ENCODE data around the gene PCDH9.
"Not testable (repeated sequence)": the region's sequence is repeated elsewhere in the genome, so short reads cannot be mapped to it uniquely, and the experiment has no call there.

Gene PCDH9

GRCh38 chr13:66760678-66761077, 469.5 kb downstream of the PCDH9 start:
- H3K4me3 Mint-ChIP-seq; H3K27me3 Mint-ChIP-seq; H3K36me3 Mint-ChIP-seq (ENCODE audit: low read depth); H3K4me1 Mint-ChIP-seq (ENCODE audit: low read depth); H3K27ac Mint-ChIP-seq; intact Hi-C loops (cut with micrococcal nuclease): not testable (repeated sequence)
- H3K9me3 Mint-ChIP-seq, result peaks cover 36% of the 10 kb centered on the region

- intact Hi-C loops (cut with micrococcal nuclease), result no loop called here
- no peaks in the 10 kb centered on the region for H3K27me3 Mint-ChIP-seq
- no peak overlapping the region for H3K27ac Mint-ChIP-seq
- H3K4me3 Mint-ChIP-seq, result no peak overlapping the region
- H3K4me1 Mint-ChIP-seq (ENCODE audit: low read depth), result no peaks in the 10 kb centered on the region
- H3K9me3 Mint-ChIP-seq, result peaks cover 36% of the 10 kb centered on the region
- H3K36me3 Mint-ChIP-seq (ENCODE audit: low read depth), result no peaks in the 10 kb centered on the region
Measured at GRCh38 chr13:66759919-66760318, 470.2 kb downstream of the PCDH9 start.

DNA sequence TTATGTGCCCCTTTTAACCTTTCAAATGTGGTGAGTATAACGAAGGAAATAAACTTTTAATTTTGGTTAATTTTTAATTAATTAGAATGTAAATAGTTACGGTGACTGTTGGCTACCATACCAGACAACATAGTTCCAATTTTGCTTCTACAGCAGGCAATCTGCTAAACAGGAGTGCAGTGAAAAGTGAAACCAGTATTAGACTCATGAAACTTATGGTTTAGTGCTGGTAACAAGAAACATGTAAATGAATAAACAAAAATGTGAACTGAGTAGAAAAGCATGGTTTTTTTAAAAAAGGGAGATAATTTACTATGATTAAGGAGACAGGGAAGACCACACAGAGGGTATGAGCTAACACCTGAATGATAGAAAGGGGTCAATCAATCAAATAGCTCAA, 478.4 kb downstream of the PCDH9 start:
- H3K36me3 Mint-ChIP-seq (ENCODE audit: low read depth), result no peaks in the 10 kb centered on the region
- intact Hi-C loops (cut with micrococcal nuclease), result no loop called here
- H3K9me3 Mint-ChIP-seq, result peaks cover 6% of the 10 kb centered on the region
- no peaks in the 10 kb centered on the region for H3K27me3 Mint-ChIP-seq
- H3K4me3 Mint-ChIP-seq, result no peak overlapping the region
- H3K4me1 Mint-ChIP-seq (ENCODE audit: low read depth), result no peaks in the 10 kb centered on the region
- no peak overlapping the region for H3K27ac Mint-ChIP-seq

- Mint-ChIP-seq H3K4me3 (no peak overlapping the region), H3K36me3 (ENCODE audit: low read depth) (no peaks in the 10 kb centered on the region), H3K27ac (no peak overlapping the region), H3K9me3 (peaks cover 6% of the 10 kb centered on the region), H3K27me3 (no peaks in the 10 kb centered on the region), H3K4me1 (ENCODE audit: low read depth) (no peaks in the 10 kb centered on the region)
- intact Hi-C loops (cut with micrococcal nuclease), result no loop called here
Measured at GRCh38 chr13:66748712-66749111, 481.4 kb downstream of the PCDH9 start.

GRCh38 chr13:66745307-66745706, 484.8 kb downstream of the PCDH9 start:
- no peak overlapping the region for H3K27ac Mint-ChIP-seq
- H3K9me3 Mint-ChIP-seq, result peaks cover 6% of the 10 kb centered on the region
- no peaks in the 10 kb centered on the region for H3K36me3 Mint-ChIP-seq (ENCODE audit: low read depth)
- intact Hi-C loops (cut with micrococcal nuclease), result no loop called here
- H3K27me3 Mint-ChIP-seq, result no peaks in the 10 kb centered on the region
- no peak overlapping the region for H3K4me3 Mint-ChIP-seq
- no peaks in the 10 kb centered on the region for H3K4me1 Mint-ChIP-seq (ENCODE audit: low read depth)

DNA sequence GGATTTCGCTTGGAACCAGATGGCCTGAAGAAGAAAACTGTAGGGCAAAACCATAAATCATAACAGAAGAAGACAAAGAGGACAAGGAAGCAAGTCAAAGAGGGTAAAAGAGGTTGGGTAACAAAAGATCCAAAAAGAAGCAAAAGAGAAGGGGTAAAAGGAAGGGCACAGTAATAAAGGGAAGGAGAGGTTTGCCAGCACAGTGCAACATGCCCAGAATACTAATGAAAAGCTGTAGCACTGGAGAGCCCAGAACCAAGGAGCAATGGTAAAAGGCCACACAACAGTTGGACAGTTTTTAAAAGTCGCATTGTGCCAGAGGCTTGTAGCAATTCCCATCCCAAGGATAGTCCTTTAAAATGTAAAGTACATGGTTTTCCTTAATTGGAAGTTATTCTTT, 506.6 kb downstream of the PCDH9 start:
- no peaks in the 10 kb centered on the region for H3K9me3 Mint-ChIP-seq
- H3K36me3 Mint-ChIP-seq (ENCODE audit: low read depth), result no peaks in the 10 kb centered on the region
- H3K27ac Mint-ChIP-seq, result no peak overlapping the region
- H3K27me3 Mint-ChIP-seq, result no peaks in the 10 kb centered on the region
- H3K4me3 Mint-ChIP-seq, result no peak overlapping the region
- no peaks in the 10 kb centered on the region for H3K4me1 Mint-ChIP-seq (ENCODE audit: low read depth)
- intact Hi-C loops (cut with micrococcal nuclease), result no loop called here

DNA sequence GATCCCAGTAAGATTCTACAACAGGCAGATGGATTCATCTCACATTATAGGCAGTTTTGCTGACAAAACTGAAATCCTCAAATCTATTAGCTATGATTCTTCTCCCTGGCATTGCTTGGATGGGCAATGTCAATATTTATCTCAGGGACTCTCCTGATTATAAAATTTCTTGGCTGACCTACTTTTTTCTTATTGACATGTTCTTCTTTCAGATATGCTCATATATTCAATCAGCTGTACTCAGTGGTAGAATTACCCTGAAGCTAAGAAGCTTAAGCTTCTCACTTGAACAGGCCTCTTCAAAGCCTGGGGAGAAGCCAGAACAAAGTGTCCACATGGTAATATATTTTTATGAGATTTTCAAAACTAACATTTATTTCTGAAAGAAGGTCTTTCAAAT, 513.6 kb downstream of the PCDH9 start:
- no peaks in the 10 kb centered on the region for H3K9me3 Mint-ChIP-seq
- H3K27me3 Mint-ChIP-seq, result no peaks in the 10 kb centered on the region
- no peak overlapping the region for H3K27ac Mint-ChIP-seq
- no peak overlapping the region for H3K4me3 Mint-ChIP-seq
- no peaks in the 10 kb centered on the region for H3K4me1 Mint-ChIP-seq (ENCODE audit: low read depth)
- no peaks in the 10 kb centered on the region for H3K36me3 Mint-ChIP-seq (ENCODE audit: low read depth)
- intact Hi-C loops (cut with micrococcal nuclease), result no loop called here

DNA sequence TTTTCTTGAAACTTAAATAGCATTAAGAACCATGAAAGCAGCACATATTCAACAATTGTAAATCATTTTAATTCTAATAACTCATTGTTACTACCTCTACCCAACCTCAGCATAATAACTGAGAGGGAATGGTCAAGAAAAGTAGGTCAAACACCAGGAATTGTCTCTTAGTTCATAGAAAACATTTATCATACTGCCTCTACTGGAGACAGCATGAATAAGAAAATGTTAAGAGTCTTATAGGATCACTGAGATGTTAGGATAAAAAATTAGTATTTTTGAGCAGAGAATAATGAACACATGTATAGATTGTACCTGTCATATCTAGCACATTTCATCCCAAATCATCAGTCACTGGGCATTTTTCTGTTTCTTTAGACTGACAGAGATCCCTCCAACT, 515.3 kb downstream of the PCDH9 start:
- intact Hi-C loops (cut with micrococcal nuclease), result no loop called here
- Mint-ChIP-seq H3K4me1 (ENCODE audit: low read depth) (no peaks in the 10 kb centered on the region), H3K27ac (no peak overlapping the region), H3K27me3 (no peaks in the 10 kb centered on the region), H3K36me3 (ENCODE audit: low read depth) (no peaks in the 10 kb centered on the region), H3K9me3 (peaks cover 9% of the 10 kb centered on the region), H3K4me3 (no peak overlapping the region)

DNA sequence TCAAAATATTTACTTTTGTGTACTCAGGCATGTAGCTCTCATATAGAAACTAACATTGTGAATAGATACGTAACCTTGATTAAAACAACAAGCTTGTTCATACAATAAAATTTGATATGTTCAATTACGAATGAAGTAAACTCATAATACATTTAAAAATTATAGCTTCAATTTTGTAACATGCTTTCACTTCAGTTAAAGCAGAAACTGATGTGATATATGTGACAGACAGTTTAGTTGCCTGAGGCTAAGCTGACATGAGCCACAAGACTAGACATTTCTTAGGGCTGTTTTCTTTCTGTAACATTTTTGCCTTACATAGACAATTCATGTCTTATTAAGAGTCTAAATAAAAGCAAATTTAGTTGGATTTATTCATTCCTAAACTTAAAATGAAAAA, 526.0 kb downstream of the PCDH9 start:
- intact Hi-C loops (cut with micrococcal nuclease), result no loop called here
- no peak overlapping the region for H3K27ac Mint-ChIP-seq
- H3K4me1 Mint-ChIP-seq (ENCODE audit: low read depth), result no peaks in the 10 kb centered on the region
- no peaks in the 10 kb centered on the region for H3K9me3 Mint-ChIP-seq
- H3K27me3 Mint-ChIP-seq, result no peaks in the 10 kb centered on the region
- no peaks in the 10 kb centered on the region for H3K36me3 Mint-ChIP-seq (ENCODE audit: low read depth)
- no peak overlapping the region for H3K4me3 Mint-ChIP-seq

DNA sequence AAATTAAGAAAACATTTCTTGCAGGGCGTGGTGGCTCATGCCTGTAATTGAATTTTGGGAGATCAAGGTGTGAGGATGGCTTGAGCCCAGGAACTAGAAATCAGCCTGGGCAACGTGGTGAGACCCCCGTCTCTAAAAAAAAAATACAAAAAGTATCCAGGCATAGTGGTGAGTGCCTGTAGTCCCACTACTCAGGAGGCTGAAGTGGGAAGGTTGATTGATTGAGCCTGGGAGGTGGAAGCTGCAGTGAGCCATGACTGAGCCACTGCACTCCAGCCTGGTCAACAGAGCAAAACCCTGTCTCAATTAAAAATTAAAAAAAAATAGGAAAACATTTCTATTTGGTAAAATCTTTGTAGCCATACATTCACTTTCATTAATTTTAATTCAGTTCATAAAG, 526.5 kb downstream of the PCDH9 start:
- Mint-ChIP-seq H3K36me3 (ENCODE audit: low read depth) (no peaks in the 10 kb centered on the region), H3K9me3 (no peaks in the 10 kb centered on the region), H3K27ac (no peak overlapping the region), H3K4me1 (ENCODE audit: low read depth) (no peaks in the 10 kb centered on the region), H3K4me3 (no peak overlapping the region), H3K27me3 (no peaks in the 10 kb centered on the region)
- intact Hi-C loops (cut with micrococcal nuclease), result no loop called here

DNA sequence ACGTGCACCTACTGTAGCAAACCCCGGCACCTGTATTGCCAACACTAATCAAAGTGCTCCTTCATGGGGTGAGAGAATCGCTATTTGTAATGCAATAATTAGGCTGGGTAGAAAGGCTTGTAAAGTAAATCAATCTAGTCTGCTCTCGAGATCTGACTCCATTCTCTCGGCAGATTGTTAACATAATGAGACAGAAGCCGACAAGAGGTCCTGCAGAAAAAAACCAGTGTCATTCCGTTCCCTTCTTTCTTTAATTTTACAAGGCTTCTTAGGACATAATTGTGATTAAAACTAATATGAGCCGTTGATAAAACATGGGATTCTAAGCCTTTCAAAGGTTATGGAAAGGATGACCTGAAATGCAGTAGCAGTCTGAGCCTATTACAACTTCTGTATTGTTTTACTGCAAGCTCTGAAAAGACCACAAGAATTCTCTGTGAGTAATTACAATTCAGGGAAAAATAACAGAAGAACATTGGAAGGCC, 530.0 kb downstream of the PCDH9 start:
- no peaks in the 10 kb centered on the region for H3K27me3 Mint-ChIP-seq

GRCh38 chr13:66693656-66694055, 536.5 kb downstream of the PCDH9 start:
- intact Hi-C loops (cut with micrococcal nuclease), result no loop called here

More for the DNA sequence above, 530.0 kb downstream of the PCDH9 start:
- Mint-ChIP-seq H3K4me3 (no peak overlapping the region), H3K9me3 (no peaks in the 10 kb centered on the region), H3K4me1 (ENCODE audit: low read depth) (no peaks in the 10 kb centered on the region), H3K27ac (no peak overlapping the region), H3K36me3 (ENCODE audit: low read depth) (no peaks in the 10 kb centered on the region)
- intact Hi-C loops (cut with micrococcal nuclease), result no loop called here

GRCh38 chr13:66691149-66691548, 539.0 kb downstream of the PCDH9 start:
- Mint-ChIP-seq H3K27ac (no peak overlapping the region), H3K36me3 (ENCODE audit: low read depth) (no peaks in the 10 kb centered on the region), H3K9me3 (peaks cover 1% of the 10 kb centered on the region), H3K4me1 (ENCODE audit: low read depth) (no peaks in the 10 kb centered on the region), H3K27me3 (no peaks in the 10 kb centered on the region), H3K4me3 (no peak overlapping the region)
- intact Hi-C loops (cut with micrococcal nuclease), result no loop called here

More at GRCh38 chr13:66693656-66694055, 536.5 kb downstream of the PCDH9 start:
- H3K36me3 Mint-ChIP-seq (ENCODE audit: low read depth), result no peaks in the 10 kb centered on the region
- no peaks in the 10 kb centered on the region for H3K4me1 Mint-ChIP-seq (ENCODE audit: low read depth)
- H3K4me3 Mint-ChIP-seq, result no peak overlapping the region
- H3K9me3 Mint-ChIP-seq, result no peaks in the 10 kb centered on the region
- H3K27ac Mint-ChIP-seq, result no peak overlapping the region
- H3K27me3 Mint-ChIP-seq, result no peaks in the 10 kb centered on the region

DNA sequence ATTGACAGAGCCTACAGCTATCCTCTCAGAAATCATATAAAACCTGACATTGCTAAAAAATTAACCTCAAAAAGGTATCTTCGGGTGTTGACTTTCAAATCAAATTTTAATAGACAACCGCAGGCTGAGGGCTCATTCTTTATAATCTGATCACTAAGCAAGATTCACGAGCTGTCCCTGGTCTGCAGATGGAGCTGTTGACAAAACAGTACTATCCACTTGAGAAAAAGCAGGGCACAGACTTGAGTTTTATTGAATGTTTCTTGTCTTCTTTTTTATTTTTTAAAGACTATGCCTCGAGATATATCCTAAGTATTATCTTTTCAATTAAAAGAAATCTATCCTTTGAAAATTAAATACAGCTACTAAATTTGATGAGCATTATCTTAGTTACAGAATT, 540.5 kb downstream of the PCDH9 start:
- intact Hi-C loops (cut with micrococcal nuclease), result no loop called here
- no peak overlapping the region for H3K27ac Mint-ChIP-seq
- no peaks in the 10 kb centered on the region for H3K36me3 Mint-ChIP-seq (ENCODE audit: low read depth)
- H3K9me3 Mint-ChIP-seq, result peaks cover 15% of the 10 kb centered on the region
- H3K27me3 Mint-ChIP-seq, result no peaks in the 10 kb centered on the region
- no peak overlapping the region for H3K4me3 Mint-ChIP-seq
- H3K4me1 Mint-ChIP-seq (ENCODE audit: low read depth), result no peaks in the 10 kb centered on the region

DNA sequence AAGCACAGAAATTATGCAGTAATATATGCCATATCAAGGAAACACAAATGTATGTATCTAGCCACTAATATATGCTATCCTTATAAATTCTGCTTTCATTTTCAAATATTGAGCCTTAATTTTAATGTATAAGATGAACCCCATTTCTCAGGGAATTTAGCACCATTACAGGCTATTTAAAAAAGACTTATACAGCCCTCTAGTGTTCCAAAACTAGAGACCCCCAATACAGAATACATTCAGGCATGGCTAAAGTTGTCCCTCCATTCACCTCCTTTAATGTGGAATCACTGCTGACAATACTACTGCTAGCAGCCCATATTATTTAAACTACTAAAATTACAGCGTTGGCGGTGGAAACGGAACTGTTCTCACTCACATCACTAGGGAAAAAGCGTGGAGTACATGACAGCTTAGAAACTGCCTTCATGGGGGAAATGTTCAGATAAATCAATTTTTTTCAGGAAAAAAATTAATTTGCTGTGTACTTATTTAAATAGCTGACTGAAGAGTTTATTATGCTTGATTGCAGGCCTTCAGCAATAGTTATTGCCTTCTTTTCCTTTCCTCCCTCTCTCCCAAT, 541.0 kb downstream of the PCDH9 start:
- Mint-ChIP-seq H3K4me3 (no peak overlapping the region), H3K27ac (no peak overlapping the region), H3K36me3 (ENCODE audit: low read depth) (no peaks in the 10 kb centered on the region), H3K27me3 (no peaks in the 10 kb centered on the region), H3K9me3 (peaks cover 20% of the 10 kb centered on the region), H3K4me1 (ENCODE audit: low read depth) (no peaks in the 10 kb centered on the region)
- intact Hi-C loops (cut with micrococcal nuclease), result no loop called here

Measured in dendritic cell treated with granulocyte-macrophage colony-stimulating factor and Interleukin-4, amounts not matched to agents 40 ng/mL and 50 ng/mL, for 4 days (primary cell).